GM12874 (cell line): ENCODE results near the gene PPBP.

Source experiments
- TF ChIP-seq, protein P1 (sequence below): IDR thresholded peaks from 2 replicates; pipeline ENCODE4 v1.5.1; 2011; ENCODE audit warnings: low read depth, mild to moderate bottlenecking, control low read depth, low read length, moderate library complexity; ENCODE audit not compliant: insufficient read depth

Gene PPBP

DNA sequence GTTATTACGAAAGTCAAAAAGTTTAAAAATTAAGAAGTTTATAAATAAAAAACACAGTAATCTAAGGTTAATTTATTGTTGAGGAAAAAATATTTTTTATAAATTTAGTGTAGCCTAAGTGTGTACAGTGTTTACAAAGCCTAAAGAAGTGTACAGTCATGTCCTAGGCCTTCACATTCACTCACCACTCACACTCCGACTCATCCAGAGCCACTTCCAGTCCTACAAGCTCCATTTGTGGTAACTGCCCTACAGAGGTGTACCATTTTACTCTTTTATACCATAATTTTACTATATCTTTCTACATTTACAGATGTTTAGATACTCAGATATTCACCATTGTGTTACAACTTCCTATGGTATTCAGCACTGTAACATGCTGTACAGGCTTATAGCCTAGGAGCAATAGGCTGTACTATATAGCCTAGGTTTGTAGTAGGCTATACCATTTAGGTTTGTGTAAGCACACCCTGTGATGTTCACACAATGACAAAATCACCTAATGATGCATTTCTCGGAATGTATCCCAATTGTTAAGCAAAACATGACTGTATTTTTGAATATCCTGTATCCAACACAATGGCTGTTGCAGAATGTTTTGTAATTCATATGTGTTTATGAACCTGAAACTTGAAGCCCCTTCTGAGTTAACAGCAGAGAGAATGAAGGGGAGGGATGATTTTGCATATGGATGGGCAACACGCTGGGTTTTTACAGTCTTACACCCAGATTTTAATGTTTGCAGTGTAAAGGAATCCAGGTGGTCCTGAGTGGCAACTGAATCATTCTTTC lies 3.1 kb downstream of the PPBP start:
- TF ChIP-seq, protein P1, sequence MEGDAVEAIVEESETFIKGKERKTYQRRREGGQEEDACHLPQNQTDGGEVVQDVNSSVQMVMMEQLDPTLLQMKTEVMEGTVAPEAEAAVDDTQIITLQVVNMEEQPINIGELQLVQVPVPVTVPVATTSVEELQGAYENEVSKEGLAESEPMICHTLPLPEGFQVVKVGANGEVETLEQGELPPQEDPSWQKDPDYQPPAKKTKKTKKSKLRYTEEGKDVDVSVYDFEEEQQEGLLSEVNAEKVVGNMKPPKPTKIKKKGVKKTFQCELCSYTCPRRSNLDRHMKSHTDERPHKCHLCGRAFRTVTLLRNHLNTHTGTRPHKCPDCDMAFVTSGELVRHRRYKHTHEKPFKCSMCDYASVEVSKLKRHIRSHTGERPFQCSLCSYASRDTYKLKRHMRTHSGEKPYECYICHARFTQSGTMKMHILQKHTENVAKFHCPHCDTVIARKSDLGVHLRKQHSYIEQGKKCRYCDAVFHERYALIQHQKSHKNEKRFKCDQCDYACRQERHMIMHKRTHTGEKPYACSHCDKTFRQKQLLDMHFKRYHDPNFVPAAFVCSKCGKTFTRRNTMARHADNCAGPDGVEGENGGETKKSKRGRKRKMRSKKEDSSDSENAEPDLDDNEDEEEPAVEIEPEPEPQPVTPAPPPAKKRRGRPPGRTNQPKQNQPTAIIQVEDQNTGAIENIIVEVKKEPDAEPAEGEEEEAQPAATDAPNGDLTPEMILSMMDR, result no peak

DNA sequence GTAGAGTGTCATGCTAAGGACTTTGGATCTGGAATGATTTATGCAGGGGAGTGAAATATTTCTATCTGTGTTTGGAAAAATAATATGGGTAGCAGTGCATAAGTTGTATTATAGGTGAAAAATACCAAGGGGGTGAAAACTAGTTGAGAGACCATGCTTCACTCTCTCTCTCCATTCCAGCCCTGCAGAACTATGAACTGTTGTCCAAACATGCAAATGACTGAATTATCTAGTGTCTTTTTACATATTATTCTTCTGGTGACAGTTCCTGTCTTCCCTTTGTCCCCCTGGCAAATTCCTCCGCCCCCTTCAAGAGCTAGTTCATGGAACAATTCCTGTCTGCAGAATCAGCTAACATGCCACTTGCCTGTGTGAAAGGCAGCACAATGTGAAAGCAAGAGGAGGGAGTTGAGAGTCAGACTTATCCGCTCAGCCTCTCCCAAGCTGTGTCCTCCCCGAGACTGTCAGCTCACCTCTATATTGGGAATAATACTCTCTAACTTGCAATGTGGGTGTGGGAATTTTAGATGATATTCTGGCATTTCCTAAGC lies 8.5 kb downstream of the PPBP start:
- TF ChIP-seq, protein P1, result no peak

DNA sequence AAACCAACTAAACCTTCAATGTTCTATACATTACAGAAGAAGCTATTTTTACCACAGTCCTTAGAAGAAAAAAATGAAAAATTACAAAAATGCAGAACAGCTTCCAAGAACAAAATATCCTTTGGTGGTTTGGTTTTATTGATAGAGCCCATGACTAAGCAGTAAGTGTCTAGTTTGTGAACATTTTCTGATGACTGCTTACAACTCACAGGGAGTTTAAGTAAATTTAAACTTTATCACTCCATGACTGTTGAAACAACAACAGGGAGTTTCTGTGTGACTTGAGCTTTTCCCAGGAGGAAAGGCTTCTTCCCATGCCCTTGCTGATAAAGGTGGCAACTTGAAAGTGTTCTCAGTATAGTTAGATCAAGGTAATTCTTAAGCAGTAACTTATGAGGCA lies 9.1 kb downstream of the PPBP start:
- TF ChIP-seq, protein P1, result no peak

DNA sequence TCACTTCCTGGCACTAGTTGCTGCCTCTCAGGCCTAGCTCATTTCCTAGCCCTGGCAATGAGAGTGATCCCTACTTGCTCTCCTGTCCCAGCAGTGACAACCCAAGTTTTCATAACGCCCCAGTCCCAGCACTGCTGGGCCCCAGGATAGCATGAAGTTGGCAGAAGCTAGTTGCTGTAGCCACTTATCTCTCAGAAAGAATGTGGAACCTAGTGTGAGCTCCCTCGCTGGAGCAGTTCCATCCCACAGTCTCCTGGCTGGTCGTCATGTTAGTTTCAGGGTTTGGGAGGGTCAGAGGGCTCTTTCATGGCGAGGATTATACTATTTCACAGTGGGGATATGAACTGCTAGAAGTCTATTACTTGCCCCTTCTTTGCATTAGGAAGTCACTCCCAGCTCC lies 11.3 kb downstream of the PPBP start:
- TF ChIP-seq, protein P1, result no peak

DNA sequence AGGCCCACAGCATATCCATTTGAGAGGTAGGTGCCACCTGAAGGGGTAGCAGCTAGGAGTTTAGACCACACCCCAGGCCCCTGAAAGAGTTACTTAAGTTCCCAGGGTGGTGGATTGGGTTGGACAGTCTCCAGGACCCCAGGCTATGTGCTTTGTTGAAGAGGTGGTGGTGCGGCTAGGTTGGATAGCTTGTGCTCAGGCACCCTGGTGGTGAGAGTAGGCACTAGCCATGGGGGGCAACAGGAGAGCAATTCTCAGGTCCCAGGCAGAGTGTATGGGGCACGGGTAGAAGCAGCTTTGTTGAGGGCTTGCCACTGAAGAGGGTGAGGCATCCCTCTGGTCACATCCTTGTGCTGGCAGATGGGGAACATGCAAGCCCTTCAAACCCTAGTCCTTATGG lies 11.8 kb downstream of the PPBP start:
- TF ChIP-seq, protein P1, result no peak

DNA sequence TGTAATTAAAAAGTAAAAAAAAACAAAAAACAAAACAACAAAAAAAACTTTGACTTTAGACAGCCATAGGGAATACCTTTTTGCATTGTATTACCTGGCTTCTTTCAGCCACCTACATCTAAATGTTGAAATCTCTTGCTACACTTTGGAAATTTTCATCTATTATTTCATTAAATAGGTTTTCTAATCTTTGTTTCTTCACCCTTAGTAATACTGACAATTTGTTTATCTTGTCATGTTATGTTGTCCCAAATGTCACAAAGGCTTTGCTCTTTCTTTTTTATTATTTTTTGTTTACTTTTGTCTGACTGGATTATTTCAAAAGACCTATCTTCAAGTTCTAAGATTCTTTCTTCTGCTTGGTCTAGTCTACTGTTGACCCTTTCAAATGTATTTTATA lies 13.6 kb downstream of the PPBP start:
- TF ChIP-seq, protein P1, result no peak

DNA sequence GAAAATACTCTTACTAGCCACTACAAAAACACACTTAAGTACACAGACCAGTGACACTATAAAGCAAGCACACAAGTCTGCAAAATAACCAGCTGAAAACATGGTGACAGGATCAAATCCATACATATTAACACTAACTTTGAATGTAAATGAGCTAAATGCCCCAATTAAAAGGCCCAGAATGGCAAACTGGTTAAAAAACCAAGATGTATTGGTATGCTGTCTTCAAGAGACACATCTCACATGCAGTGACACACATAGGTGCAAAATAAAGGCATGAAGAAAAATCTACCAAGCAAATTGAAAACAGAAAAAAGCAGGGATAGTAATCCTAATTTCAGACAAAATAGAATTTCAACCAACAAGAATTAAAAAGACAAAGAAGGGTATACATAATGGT lies 17.0 kb downstream of the PPBP start:
- TF ChIP-seq, protein P1, result no peak
